Duodenal mucosa (tissue), 2 donors: ENCODE results near the gene PPIB.

Source experiments
- H3K27ac ChIP-seq: one replicate; pipeline ENCODE4 v1.7.0; 2013; ENCODE audit warnings: low read depth, low read length
- H3K27me3 ChIP-seq, 2 donors: one replicate each; pipeline ENCODE4 v1.7.0; 2013; ENCODE audit warnings: low read length in 2 of 2, control low read depth in 1 of 2; ENCODE audit not compliant: insufficient read depth in 2 of 2, control insufficient read depth in 1 of 2
- H3K36me3 ChIP-seq, 2 donors: one replicate each; pipeline ENCODE4 v1.7.0; 2013; ENCODE audit warnings: low read length in 2 of 2, control low read depth in 1 of 2; ENCODE audit not compliant: insufficient read depth in 2 of 2, control insufficient read depth in 1 of 2
- H3K4me1 ChIP-seq, 2 donors: one replicate each; pipeline ENCODE4 v1.7.0; 2013; ENCODE audit warnings: low read length in 2 of 2, control low read depth in 1 of 2; ENCODE audit not compliant: insufficient read depth in 2 of 2, control insufficient read depth in 1 of 2
- H3K4me3 ChIP-seq, 2 donors: one replicate each; pipeline ENCODE4 v1.7.0; 2013; ENCODE audit warnings: low read length in 2 of 2, low read depth in 1 of 2
- H3K9ac ChIP-seq, 2 donors: one replicate each; pipeline ENCODE4 v1.7.0; 2013; ENCODE audit warnings: low read length in 2 of 2, low read depth in 1 of 2
- H3K9me3 ChIP-seq, 2 donors: one replicate each; pipeline ENCODE4 v1.7.0; 2013; ENCODE audit warnings: low read length in 2 of 2, control low read depth in 1 of 2; ENCODE audit not compliant: control insufficient read depth in 1 of 2

The PPIB gene

DNA sequence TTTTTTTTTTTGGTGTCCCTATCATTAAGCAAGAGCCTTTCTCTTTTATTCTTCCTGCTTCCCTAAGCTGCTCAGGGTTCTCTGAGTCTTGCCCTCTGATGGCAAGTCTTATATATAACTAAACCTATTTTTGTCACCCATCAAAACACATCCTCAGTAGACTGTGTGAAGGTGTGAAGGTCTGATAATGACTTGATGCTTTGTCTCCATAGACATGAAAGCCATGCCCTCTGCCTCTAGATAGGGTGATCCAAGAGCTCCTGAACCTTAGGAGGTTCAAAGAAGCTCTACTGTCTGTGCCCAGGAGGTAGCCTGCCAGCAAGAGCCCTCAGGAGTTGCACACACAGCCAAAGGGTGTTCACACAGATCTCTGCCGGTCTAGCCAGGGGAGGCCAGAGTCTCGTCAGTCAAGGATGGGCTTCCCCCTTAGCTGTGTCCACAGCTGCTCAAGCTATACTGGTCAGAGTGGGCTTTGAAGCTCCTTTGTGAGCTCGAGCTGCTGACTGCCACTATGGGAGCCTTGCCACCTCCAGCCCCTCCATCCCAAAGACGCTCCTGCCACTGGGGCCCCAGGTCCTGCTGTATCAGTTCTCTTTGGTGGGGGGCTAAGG, 24.4 kb downstream of the PPIB start:
- no peak overlapping the region for H3K27ac ChIP-seq

DNA sequence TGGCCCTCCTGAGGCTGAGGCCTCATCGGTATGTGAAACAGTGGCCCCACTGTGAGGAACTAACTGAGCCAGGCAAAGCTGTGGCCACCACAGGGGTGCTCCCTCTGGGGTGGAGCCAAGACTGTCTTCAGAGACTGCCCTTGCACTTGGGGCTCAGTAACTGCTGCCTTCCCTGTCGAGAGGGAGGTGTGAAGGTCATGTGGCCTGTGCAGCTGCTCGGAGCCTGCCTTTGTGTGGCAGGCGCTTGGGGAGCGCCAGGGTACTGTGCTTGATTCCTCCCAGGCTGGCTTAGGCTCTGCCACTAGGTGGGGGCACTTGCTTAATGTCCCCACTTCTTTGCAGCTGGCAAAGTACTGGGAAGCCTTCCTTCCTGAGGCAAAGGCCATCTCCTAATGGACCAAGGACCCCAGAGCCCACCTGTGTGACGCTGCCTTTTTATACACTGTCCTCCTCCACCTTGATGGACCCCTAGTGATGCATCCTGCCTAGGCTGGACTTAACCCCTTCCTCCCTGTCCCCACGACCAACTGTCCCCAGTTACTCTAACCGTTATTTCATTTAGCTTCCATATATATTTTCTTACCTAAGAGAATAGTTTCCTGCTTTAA, 25.5 kb downstream of the PPIB start:
- H3K9ac ChIP-seq, result no peak overlapping the region
- no peaks in the 10 kb centered on the region for H3K9me3 ChIP-seq
- H3K36me3 ChIP-seq, result peaks cover 51 to 74% of the 10 kb centered on the region in 2 donors

More for the DNA sequence above, 24.4 kb downstream of the PPIB start:
- H3K4me3 ChIP-seq, result no peak overlapping the region
- H3K4me1 ChIP-seq, result no peaks in the 10 kb centered on the region
- no peaks in the 10 kb centered on the region for H3K9me3 ChIP-seq
- no peaks in the 10 kb centered on the region for H3K27me3 ChIP-seq
- peaks cover 52 to 75% of the 10 kb centered on the region in 2 donors for H3K36me3 ChIP-seq
- no peak overlapping the region for H3K9ac ChIP-seq

DNA sequence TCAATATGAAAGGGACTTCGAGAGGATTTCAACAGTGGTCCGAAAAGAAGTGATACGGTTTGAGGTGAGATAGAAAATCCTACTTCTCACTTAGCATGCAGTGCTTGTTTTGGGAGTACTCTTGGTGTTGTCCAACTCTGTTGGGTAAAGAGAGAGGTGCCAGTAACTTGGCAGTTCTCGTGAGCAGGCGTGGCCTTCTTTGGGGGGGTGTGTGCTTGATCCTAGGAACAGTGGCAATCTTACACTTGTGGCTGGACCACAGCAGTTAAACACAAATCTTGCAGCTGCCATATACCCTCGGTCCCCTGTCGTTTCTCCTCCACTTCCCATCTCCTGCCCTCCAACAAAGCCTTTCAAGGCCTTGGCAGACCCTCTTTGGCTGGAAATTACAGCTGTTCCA, 26.5 kb downstream of the PPIB start:
- Histone ChIP-seq H3K27ac (no peak overlapping the region), H3K36me3 (peaks cover 57 to 75% of the 10 kb centered on the region in 2 donors), H3K9ac (no peak overlapping the region)

More for the DNA sequence above, 25.5 kb downstream of the PPIB start:
- H3K27me3 ChIP-seq, result no peaks in the 10 kb centered on the region
- H3K27ac ChIP-seq, result no peak overlapping the region
- no peaks in the 10 kb centered on the region for H3K4me1 ChIP-seq
- no peak overlapping the region for H3K4me3 ChIP-seq

DNA sequence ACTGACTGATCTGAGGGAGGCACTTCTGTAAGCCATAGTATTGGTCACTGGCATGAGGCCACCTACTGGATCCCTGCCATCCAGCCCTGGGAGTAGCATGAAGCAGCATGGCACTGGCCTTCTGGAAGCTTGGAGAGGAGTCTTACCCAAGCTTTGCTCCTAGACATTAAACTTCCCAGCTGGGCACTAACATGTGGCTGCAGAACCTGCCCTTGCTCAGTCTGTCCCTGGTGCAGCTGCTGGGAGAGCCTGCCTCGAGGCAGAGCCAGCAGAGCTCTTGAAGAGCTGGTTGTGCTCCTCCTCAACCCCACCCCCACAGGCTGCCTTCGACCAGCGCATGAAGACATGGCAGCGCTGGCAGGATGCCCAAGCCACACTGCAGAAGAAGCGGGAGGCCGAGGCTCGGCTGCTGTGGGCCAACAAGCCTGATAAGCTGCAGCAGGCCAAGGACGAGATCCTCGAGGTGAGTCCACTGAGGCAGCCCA, 28.4 kb downstream of the PPIB start:
- H3K4me3 ChIP-seq, result no peak overlapping the region
- H3K27me3 ChIP-seq, result no peaks in the 10 kb centered on the region
- H3K4me1 ChIP-seq, result no peaks in the 10 kb centered on the region
- H3K27ac ChIP-seq, result no peak overlapping the region
- H3K9me3 ChIP-seq, result no peaks in the 10 kb centered on the region
- peaks cover 69 to 88% of the 10 kb centered on the region in 2 donors for H3K36me3 ChIP-seq
- no peak overlapping the region for H3K9ac ChIP-seq

More for the DNA sequence above, 26.5 kb downstream of the PPIB start:
- H3K4me1 ChIP-seq, result no peaks in the 10 kb centered on the region
- H3K9me3 ChIP-seq, result no peaks in the 10 kb centered on the region
- no peak overlapping the region for H3K4me3 ChIP-seq
- H3K27me3 ChIP-seq, result no peaks in the 10 kb centered on the region

DNA sequence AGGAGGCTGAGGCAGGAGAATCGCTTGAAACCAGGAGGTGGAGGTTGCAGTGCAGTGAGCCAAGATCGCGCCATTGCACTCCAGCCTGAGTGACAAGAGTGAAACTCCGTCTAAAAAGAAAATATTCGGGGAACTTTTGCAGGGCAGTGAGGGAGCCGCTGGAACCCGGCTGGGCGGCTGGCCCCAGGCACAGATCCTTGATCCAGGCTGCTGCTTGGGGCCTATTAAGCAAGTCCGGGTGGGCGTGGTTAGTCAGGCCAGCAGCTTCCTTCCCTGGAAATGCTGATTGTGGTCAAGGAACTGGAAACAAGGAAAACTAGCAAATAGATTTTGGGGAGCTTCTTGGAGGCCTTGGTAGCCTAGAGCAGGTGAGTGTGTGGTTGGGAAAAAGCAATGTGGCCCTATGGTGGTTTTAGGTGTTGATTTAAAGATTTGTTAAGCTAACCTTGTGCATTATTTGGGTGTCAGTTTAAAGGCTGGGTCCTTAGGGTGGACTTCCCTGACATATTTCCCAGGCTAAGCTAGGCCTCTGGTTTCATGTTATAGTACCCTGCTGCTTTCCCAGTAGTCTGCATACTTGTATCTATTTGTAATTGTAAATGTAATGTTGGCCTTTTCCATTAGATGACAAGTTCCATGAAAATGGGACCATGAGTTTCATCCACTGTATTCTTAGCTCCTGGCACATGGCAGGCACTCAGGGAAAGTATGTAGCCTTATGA, 29.0 kb downstream of the PPIB start:
- Histone ChIP-seq H3K27me3 (no peaks in the 10 kb centered on the region), H3K27ac (no peak overlapping the region), H3K4me3 (no peak overlapping the region), H3K9ac (no peak overlapping the region), H3K9me3 (no peaks in the 10 kb centered on the region), H3K4me1 (no peaks in the 10 kb centered on the region), H3K36me3 (peaks cover 72 to 90% of the 10 kb centered on the region in 2 donors)

DNA sequence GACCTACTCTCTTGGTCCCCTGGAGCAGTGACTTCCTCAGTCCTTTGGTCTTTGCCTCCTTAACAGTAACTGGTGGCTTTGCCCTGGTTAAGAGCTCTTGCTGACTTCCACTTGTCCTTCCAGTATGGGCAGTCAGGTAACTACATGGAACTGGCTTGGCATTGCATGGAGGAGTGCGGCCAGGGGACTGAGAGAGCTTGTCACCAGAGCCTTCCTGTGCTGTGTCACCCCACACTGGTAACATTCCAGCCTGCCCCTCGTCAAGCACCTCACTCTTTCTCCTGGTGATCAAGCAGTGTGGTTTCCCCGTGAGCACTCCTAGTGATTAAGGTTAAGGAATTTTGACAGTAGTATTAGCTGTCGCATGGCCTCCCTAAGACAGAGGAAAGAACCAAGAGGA, 30.6 kb downstream of the PPIB start:
- H3K4me3 ChIP-seq, result no peak overlapping the region
- H3K27me3 ChIP-seq, result no peaks in the 10 kb centered on the region
- no peaks in the 10 kb centered on the region for H3K9me3 ChIP-seq
- no peak overlapping the region for H3K27ac ChIP-seq
- H3K4me1 ChIP-seq, result no peaks in the 10 kb centered on the region
- no peak overlapping the region for H3K9ac ChIP-seq
- peaks cover 75 to 90% of the 10 kb centered on the region in 2 donors for H3K36me3 ChIP-seq

DNA sequence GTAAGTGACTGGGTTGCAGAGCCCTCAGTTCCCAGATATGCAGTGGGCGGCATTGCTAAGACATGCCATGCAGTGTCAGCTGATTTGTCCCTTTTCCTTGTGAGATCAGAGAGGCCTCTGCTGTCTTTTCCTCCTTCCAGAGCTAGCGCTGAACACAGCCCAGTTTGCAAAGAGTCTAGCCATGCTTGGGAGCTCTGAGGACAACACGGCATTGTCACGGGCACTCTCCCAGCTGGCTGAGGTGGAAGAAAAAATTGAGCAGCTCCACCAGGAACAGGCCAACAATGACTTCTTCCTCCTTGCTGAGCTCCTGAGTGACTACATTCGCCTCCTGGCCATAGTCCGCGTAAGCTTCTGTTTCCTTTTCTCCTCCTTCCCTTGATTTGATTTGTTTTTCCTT, 31.3 kb downstream of the PPIB start:
- no peak overlapping the region for H3K9ac ChIP-seq
- H3K4me1 ChIP-seq, result no peaks in the 10 kb centered on the region
- no peaks in the 10 kb centered on the region for H3K27me3 ChIP-seq
- no peaks in the 10 kb centered on the region for H3K9me3 ChIP-seq
- no peak overlapping the region for H3K27ac ChIP-seq
- peaks cover 71 to 89% of the 10 kb centered on the region in 2 donors for H3K36me3 ChIP-seq
- H3K4me3 ChIP-seq, result no peak overlapping the region

DNA sequence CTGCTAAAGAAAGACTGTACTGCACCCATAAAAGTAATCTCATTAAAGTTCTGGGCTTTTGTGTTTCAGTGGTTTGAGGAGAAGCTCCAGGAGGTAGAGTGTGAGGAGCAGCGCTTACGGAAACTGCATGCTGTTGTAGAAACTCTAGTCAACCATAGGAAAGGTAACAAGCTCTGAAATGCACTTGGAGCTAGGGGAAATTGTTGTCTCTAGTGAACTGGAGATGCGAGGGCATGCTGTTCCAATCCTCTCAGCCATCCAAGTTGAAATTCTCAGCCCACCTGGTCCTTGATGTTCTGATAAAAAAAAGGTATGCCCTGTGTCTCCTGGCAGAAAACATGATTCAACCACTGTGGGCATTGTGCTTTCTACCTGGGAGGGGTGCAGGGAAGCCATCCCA, 32.7 kb downstream of the PPIB start:
- Histone ChIP-seq H3K9ac (no peak overlapping the region), H3K4me1 (no peaks in the 10 kb centered on the region), H3K4me3 (no peak overlapping the region), H3K9me3 (no peaks in the 10 kb centered on the region), H3K27me3 (no peaks in the 10 kb centered on the region), H3K36me3 (peaks cover 68 to 85% of the 10 kb centered on the region in 2 donors), H3K27ac (no peak overlapping the region)

DNA sequence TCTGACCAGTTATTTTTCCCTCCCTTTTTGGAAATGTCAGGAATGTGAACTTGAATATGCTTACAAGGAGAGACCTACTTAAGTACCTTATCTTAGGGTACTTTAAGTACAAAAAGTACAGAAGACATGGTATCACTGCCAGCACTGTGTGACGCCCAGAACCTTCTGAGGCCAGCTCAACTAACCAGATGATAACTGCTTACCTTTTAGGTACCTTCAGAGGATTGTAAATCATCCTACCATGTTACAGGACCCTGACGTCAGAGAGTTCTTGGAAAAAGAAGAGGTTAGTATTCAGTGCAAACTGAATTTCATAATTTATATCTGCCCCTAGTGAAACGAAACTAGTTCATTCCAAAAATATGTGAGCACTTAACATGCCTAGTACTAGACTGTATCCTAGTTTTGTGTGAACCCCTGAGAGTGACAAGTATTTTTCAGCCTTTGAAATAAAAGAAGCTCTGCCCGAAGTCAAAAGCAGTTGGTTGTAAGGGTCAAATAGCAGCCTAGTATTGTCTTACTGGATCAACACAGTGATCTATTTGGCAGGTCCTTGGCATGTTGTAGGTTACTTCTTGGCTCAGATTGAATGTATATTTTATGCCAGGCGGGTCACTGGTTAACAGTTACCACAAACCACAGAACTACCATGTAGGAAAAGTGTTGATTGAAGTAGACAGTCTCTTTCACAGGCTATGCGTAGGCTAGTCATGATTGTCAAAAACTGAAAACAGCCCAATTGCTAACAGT, 35.1 kb downstream of the PPIB start:
- Histone ChIP-seq H3K4me1 (no peaks in the 10 kb centered on the region), H3K27ac (no peak overlapping the region), H3K4me3 (no peak overlapping the region), H3K27me3 (no peaks in the 10 kb centered on the region), H3K9me3 (no peaks in the 10 kb centered on the region), H3K9ac (no peak overlapping the region), H3K36me3 (peaks cover 66 to 82% of the 10 kb centered on the region in 2 donors)

DNA sequence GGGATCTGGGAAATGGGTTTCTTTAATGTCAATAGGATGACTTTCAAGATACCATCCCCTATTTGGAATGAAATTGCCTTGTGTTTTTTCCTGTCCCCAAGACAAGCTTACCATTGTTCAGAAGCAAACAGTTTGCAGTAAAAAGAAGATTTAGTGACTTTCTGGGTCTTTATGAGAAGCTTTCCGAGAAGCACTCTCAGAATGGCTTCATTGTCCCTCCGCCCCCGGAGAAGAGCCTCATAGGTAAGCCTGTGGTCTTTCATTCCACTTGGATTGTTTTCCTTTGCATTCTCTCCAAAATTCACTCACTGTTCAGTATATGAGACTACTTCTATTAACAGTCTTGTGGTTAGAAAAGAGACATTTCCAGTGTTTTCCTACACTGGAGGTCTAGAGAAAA, 36.8 kb downstream of the PPIB start:
- Histone ChIP-seq H3K27ac (no peak overlapping the region), H3K4me1 (no peaks in the 10 kb centered on the region), H3K9me3 (no peaks in the 10 kb centered on the region), H3K27me3 (no peaks in the 10 kb centered on the region), H3K9ac (no peak overlapping the region), H3K36me3 (peaks cover 59 to 79% of the 10 kb centered on the region in 2 donors), H3K4me3 (no peak overlapping the region)
